Fibroblast of villous mesenchyme (primary cell): ENCODE results near the gene PPP1R7. TPM values are rescaled to one million over a fixed set of nuclear protein-coding genes. Genes with fewer than 3 reads are reported as not detected.
"Not testable (repeated sequence)": the region's sequence is repeated elsewhere in the genome, so short reads cannot be mapped to it uniquely, and the experiment has no call there.

Experiments used
- DNase-seq: peaks from one replicate; pipeline ENCODE4 v3.0.0-alpha.2; 2010; ENCODE audit warnings: low read depth
- H3K4me3 ChIP-seq: 2 replicates; pipeline ENCODE4 v1.5.1; 2011; ENCODE audit warnings: low read depth, mild to moderate bottlenecking, low read length
- total RNA-seq: library from RNA; depleted of rRNA; stranded (reverse); fragments of >200 nt; gene quantifications from 2 replicates; pipeline ENCODE4 v1.2.3, GENCODE V29; 2012
- TF ChIP-seq, protein P1 (sequence below): IDR thresholded peaks from 2 replicates; pipeline ENCODE4 v1.5.1; 2012; ENCODE audit warnings: low read depth, mild to moderate bottlenecking, low read length; ENCODE audit not compliant: insufficient read depth

Gene PPP1R7
- total RNA-seq, 1 donor: 78.2 TPM

GRCh38 chr2:241190291-241190981, 40.2 kb downstream of the PPP1R7 start:
- no peak for DNase-seq
- TF ChIP-seq, protein P1, sequence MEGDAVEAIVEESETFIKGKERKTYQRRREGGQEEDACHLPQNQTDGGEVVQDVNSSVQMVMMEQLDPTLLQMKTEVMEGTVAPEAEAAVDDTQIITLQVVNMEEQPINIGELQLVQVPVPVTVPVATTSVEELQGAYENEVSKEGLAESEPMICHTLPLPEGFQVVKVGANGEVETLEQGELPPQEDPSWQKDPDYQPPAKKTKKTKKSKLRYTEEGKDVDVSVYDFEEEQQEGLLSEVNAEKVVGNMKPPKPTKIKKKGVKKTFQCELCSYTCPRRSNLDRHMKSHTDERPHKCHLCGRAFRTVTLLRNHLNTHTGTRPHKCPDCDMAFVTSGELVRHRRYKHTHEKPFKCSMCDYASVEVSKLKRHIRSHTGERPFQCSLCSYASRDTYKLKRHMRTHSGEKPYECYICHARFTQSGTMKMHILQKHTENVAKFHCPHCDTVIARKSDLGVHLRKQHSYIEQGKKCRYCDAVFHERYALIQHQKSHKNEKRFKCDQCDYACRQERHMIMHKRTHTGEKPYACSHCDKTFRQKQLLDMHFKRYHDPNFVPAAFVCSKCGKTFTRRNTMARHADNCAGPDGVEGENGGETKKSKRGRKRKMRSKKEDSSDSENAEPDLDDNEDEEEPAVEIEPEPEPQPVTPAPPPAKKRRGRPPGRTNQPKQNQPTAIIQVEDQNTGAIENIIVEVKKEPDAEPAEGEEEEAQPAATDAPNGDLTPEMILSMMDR: no peak
- H3K4me3 ChIP-seq: no peak overlapping the region

- no peak for DNase-seq
- TF ChIP-seq, protein P1: no peak
These were observed 40.8 kb downstream of the PPP1R7 start for GRCh38 chr2:241191081-241191480.

DNA sequence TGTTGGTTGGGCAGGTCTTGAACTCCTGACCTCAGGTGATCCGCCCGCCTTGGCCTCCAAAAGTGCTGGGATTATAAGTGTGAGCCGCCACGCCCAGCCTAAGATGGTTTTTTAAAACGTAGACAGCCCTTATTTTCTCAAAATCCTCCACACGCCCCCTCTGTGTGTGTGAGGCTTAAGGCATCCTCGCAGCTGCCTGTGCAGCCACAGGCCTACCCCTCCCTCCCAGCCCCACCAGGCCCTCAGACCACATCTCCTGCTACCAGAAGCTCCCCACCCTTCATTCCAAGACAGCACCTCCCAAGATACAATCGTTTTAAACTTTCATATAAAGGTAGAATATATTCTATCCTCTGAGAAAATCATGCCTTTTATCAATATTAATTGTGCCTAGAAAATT, 43.0 kb downstream of the PPP1R7 start:
- TF ChIP-seq, protein P1: no peak
- H3K4me3 ChIP-seq: no peak overlapping the region
- DNase-seq: no peak

More at GRCh38 chr2:241191081-241191480, 40.8 kb downstream of the PPP1R7 start:
- no peak overlapping the region for H3K4me3 ChIP-seq

DNA sequence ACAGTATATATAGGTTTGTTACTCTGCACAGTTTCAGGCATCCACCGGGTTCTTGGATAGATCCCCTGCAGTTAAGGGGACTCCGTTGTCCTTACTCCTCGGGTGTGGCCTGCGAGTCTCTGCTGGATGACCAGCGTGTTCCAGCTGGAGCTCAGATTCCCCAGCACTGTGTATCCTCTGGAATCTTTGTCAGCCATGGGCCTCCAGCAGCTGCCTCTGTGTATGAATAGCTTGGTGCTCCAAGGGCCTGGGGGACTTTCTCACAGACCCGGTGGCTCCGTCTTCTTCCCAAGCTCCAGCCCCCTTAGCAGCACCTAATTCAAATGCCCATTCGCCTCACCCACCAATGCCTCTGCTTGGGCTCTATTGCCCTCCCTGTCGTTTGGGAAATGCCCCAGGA, 44.5 kb downstream of the PPP1R7 start:
- TF ChIP-seq, protein P1: no peak
- no peak for DNase-seq
- H3K4me3 ChIP-seq: no peak overlapping the region

DNA sequence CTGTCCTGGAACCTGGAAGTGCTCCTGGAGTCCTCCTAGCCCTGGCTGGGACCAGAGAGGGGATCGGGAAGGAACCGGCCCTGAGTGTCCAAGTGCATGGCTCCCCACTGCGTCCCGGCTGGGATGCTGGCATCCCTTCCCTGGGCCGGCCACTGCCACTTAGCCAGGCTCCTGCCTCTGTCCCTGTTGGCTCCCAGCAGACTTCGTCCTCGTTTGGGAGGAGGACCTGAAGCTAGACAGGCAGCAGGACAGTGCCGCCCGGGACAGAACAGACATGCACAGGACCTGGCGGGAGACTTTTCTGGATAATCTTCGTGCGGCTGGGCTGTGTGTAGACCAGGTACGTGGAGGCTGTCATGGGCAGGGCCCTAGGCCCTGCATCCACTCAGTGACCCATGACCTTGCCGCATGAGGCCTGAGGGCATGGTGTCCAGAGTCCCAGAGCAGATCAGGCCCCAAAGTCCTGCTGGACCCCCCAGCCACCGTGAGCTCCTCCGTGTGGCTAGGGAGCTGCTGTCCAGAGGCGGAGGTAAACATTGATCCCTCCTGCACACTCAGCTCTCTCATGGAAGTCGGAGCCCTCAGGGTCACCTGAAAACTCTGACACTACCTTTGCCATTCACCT, 45.4 kb downstream of the PPP1R7 start:
- no peak for DNase-seq
- no peak overlapping the region for H3K4me3 ChIP-seq
- TF ChIP-seq, protein P1: no peak

GRCh38 chr2:241197246-241197645, 47.0 kb downstream of the PPP1R7 start:
- not testable (repeated sequence) for DNase-seq, H3K4me3 ChIP-seq

DNA sequence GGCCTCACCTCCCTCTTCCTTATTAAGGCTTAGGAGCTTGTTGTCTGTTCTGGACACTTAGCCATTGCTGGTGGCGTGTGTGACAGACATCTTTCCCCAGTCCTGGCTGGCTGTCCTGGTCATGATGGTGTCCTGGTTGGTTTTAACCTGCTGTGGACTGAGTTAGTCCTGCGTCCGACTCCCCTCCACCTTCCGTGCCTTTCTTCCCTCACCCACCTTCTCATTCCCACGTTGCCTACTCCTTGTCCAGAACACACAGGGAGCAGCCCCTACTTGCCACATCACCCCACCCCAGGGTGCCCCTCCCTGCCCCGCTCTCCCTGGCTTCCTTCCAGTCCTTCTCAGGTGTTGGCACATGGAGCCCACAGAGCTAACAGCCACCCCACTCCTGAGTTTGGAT, 47.7 kb downstream of the PPP1R7 start:
- TF ChIP-seq, protein P1: no peak
- no peak for DNase-seq
- H3K4me3 ChIP-seq: no peak overlapping the region
